HepG2 (cell line): Measurements from ENCODE around the gene CARD19. TPM values are rescaled to one million over a fixed set of nuclear protein-coding genes. Genes with fewer than 3 reads are reported as not detected.

ENCODE experiments used
- AKNA ChIP-seq: sonication (generic); formaldehyde crosslinking; IDR thresholded peaks from 2 replicates; pipeline ENCODE4 v1.4.0; 2020; ENCODE audit warnings: missing genetic modification reagents, borderline replicate concordance
- ARHGAP35 ChIP-seq: sonication (generic); formaldehyde crosslinking; IDR thresholded peaks from 2 replicates; pipeline ENCODE4 v1.9.0; 2022; ENCODE audit warnings: mild to moderate bottlenecking, inconsistent platforms, moderate library complexity, missing genetic modification reagents, borderline replicate concordance
- FUBP1 ChIP-seq: sonication (generic); formaldehyde crosslinking; IDR thresholded peaks from 2 replicates; pipeline ENCODE4 v1.5.1; 2020; ENCODE audit warnings: missing genetic modification reagents, mild to moderate bottlenecking, borderline replicate concordance
- GABPA ChIP-seq, 2 experiments: IDR thresholded peaks; 2 replicates each; pipeline ENCODE4 v1.6.1; 2011 to 2016; ENCODE audit warnings: low read depth in 2 of 2, low read length in 1 of 2, missing biosample characterization in 1 of 2, missing genetic modification characterization in 1 of 2
- HNF4G ChIP-seq, 2 experiments: sonication (generic) in 1 of 2; formaldehyde crosslinking in 1 of 2; IDR thresholded peaks; 2 replicates each; pipeline versions ENCODE4 v1.4.0 to v1.6.1; 2011 to 2020; ENCODE audit warnings: borderline replicate concordance in 2 of 2, low read depth in 2 of 2, mild to moderate bottlenecking in 2 of 2, low read length in 1 of 2, missing genetic modification reagents in 1 of 2, moderate library complexity in 1 of 2
- HOXD1 ChIP-seq: sonication (generic); formaldehyde crosslinking; IDR thresholded peaks from 2 replicates; pipeline ENCODE4 v1.5.0; 2020; ENCODE audit warnings: missing genetic modification reagents
- JUND ChIP-seq: sonication (generic); formaldehyde crosslinking; IDR thresholded peaks from 2 replicates; pipeline ENCODE4 v1.8.0; 2022; ENCODE audit warnings: mild to moderate bottlenecking, missing genetic modification reagents
- MAX ChIP-seq: IDR thresholded peaks from 2 replicates; pipeline ENCODE4 v1.6.1; 2012; ENCODE audit warnings: inconsistent platforms
- MEIS2 ChIP-seq: sonication (generic); formaldehyde crosslinking; IDR thresholded peaks from 2 replicates; pipeline ENCODE4 v1.9.0; 2021; ENCODE audit warnings: mild to moderate bottlenecking, missing genetic modification reagents
- MTERF4 ChIP-seq: sonication (generic); formaldehyde crosslinking; IDR thresholded peaks from 2 replicates; pipeline ENCODE4 v1.8.0; 2023; ENCODE audit warnings: mild to moderate bottlenecking, missing genetic modification reagents
- POGZ ChIP-seq: sonication (generic); formaldehyde crosslinking; IDR thresholded peaks from 2 replicates; pipeline ENCODE4 v1.4.0; 2020; ENCODE audit warnings: mild to moderate bottlenecking, missing genetic modification reagents
- POLR2A ChIP-seq, 2 experiments: IDR thresholded peaks; 2 replicates each; pipeline ENCODE4 v1.6.1; 2011; ENCODE audit warnings: low read depth in 2 of 2, low read length in 2 of 2, mild to moderate bottlenecking in 1 of 2, moderate library complexity in 1 of 2; ENCODE audit not compliant: insufficient read depth in 1 of 2
- PRDM4 ChIP-seq: sonication (generic); formaldehyde crosslinking; IDR thresholded peaks from 2 replicates; pipeline ENCODE4 v1.9.0; 2021; ENCODE audit warnings: missing genetic modification reagents, borderline replicate concordance
- YY1 ChIP-seq: IDR thresholded peaks from 2 replicates; pipeline ENCODE4 v1.6.1; 2011; ENCODE audit warnings: low read length, low read depth, moderate library complexity, mild to moderate bottlenecking; ENCODE audit not compliant: insufficient read depth, insufficient replicate concordance
- ZNF343 ChIP-seq: sonication (generic); formaldehyde crosslinking; IDR thresholded peaks from 2 replicates; pipeline ENCODE4 v1.4.0; 2020; ENCODE audit warnings: mild to moderate bottlenecking, missing genetic modification reagents
- ZNF782 ChIP-seq: sonication (generic); formaldehyde crosslinking; IDR thresholded peaks from 2 replicates; pipeline ENCODE4 v1.4.0; 2020; ENCODE audit warnings: missing genetic modification reagents, mild to moderate bottlenecking, borderline replicate concordance
- ZZZ3 ChIP-seq: sonication (generic); formaldehyde crosslinking; IDR thresholded peaks from 2 replicates; pipeline ENCODE4 v1.4.0; 2020; ENCODE audit warnings: missing genetic modification reagents, mild to moderate bottlenecking, borderline replicate concordance
- polyA plus RNA-seq, 8 experiments: library from polyadenylated mRNA; depleted of rRNA in 3 of 8; stranded (reverse) in 7 of 8; unstranded in 1 of 8; fragments of >200 nt; fragmentation: Illumina TruSeq in 4 of 8; extraction: Trizol in 4 of 8; gene quantifications; 2 replicates each; pipeline versions ENCODE4 v1.2.1 to v1.2.3, GENCODE V29; 2011 to 2016; ENCODE audit warnings: low read depth in 4 of 8, missing spikeins in 1 of 8, mixed read lengths in 1 of 8; ENCODE audit not compliant: insufficient read depth in 1 of 8
- total RNA-seq, 5 experiments: library from RNA; depleted of rRNA; stranded (reverse); fragments of >200 nt; fragmentation: Illumina TruSeq; extraction: Trizol; gene quantifications; 2 replicates each; pipeline ENCODE4 v1.2.3, GENCODE V29; 2016; ENCODE audit warnings: low read depth in 1 of 5

CARD19 gene
- total and polyA plus RNA-seq, 2 of the 13 experiments (the other 11 are each of a cell fraction or from before 2014, with no cell fraction given), result 18.4 to 47.2 TPM

- TF ChIP-seq HNF4G (IDR thresholded peaks at IDR 0.05; ENCODE audit: borderline replicate concordance, low read depth, low read length) (peak; percentile 75), HNF4G (CRISPR knock-in tag; IDR thresholded peaks at IDR 0.05; ENCODE audit: borderline replicate concordance, low read depth) (peak; percentile 78), AKNA (no peak), ZNF343 (CRISPR knock-in tag) (0 out of 2 replicates have a peak, but pooled peaks have one; percentile 20), POGZ (CRISPR knock-in tag) (peak; percentile 58), FUBP1 (CRISPR knock-in tag) (peak; percentile 72; the same call in 1 of the 2 replicates), MAX (peak; percentile 70), PRDM4 (CRISPR knock-in tag) (no peak), GABPA (IDR thresholded peaks at IDR 0.05; ENCODE audit: low read depth, low read length) (no peak), GABPA (CRISPR knock-in tag; IDR thresholded peaks at IDR 0.05; ENCODE audit: low read depth) (peak; percentile 92), JUND (CRISPR knock-in tag) (peak; percentile 76), ARHGAP35 (peak; percentile 42; the same call in 1 of the 2 replicates), HOXD1 (CRISPR knock-in tag) (0 out of 2 replicates have a peak, but pooled peaks have one; percentile 37), POLR2A (IDR thresholded peaks at IDR 0.05; ENCODE audit: insufficient read depth in 1 of 2, low read depth in 2 of 2, low read length in 2 of 2) (peak in 1 of 2 experiments; percentile 49; a peak in 1 of 4 replicates), MTERF4 (CRISPR knock-in tag) (no peak), YY1 (peak; percentile 36), ZNF782 (CRISPR knock-in tag) (0 out of 2 replicates have a peak, but pooled peaks have one; percentile 59), ZZZ3 (peak; percentile 31; the same call in 1 of the 2 replicates), MEIS2 (CRISPR knock-in tag) (0 out of 2 replicates have a peak, but pooled peaks have one; percentile 50)
Measured at GRCh38 chr9:93126825-93127368, 30.9 kb downstream of the CARD19 start (continued).
